SU-DHL-6 (cell line): ENCODE results near the gene SLC36A3.

ENCODE experiments used
- H2AFZ ChIP-seq: fragments of 200-600 bp; sonication (generic); 2 replicates; pipeline ENCODE4 v1.6.1; 2014; ENCODE audit warnings: low read depth, mild to moderate bottlenecking, moderate library complexity, mixed read lengths, antibody characterized with exemption, low read length; ENCODE audit not compliant: severe bottlenecking
- H3F3A ChIP-seq: fragments of 200-600 bp; shearing (Covaris generic); 2 replicates; pipeline ENCODE4 v1.6.0; 2016; ENCODE audit warnings: antibody characterized with exemption, mild to moderate bottlenecking; ENCODE audit not compliant: insufficient read depth
- H3K27ac ChIP-seq: fragments of 200-600 bp; sonication (generic); 2 replicates; pipeline ENCODE4 v1.5.1; 2016; ENCODE audit warnings: low read depth, mild to moderate bottlenecking, low read length, moderate library complexity, mixed read lengths
- H3K27me3 ChIP-seq: fragments of 200-600 bp; sonication (generic), shearing (Covaris generic); 2 replicates; pipeline ENCODE4 v1.6.0; 2014; ENCODE audit warnings: mild to moderate bottlenecking, low read length
- H3K36me3 ChIP-seq: fragments of 200-600 bp; sonication (generic); 2 replicates; pipeline ENCODE4 v1.6.1; 2014; ENCODE audit warnings: mild to moderate bottlenecking, low read length, mixed read lengths
- H3K4me2 ChIP-seq: fragments of 300-600, 200-600 bp; shearing (Covaris generic), sonication (generic); 2 replicates; pipeline ENCODE4 v1.6.0; 2014; ENCODE audit warnings: low read length, low read depth, mild to moderate bottlenecking; ENCODE audit not compliant: poor library complexity, severe bottlenecking
- H3K4me3 ChIP-seq: fragments of 200-600 bp; sonication (generic); 2 replicates; pipeline ENCODE4 v1.5.1; 2014; ENCODE audit warnings: antibody characterized with exemption, low read length, mild to moderate bottlenecking, mixed read lengths; ENCODE audit not compliant: insufficient read depth, poor library complexity, severe bottlenecking
- H3K79me2 ChIP-seq: fragments of 200-600 bp; sonication (generic); 2 replicates; pipeline ENCODE4 v1.6.1; 2014; ENCODE audit warnings: mild to moderate bottlenecking, low read length, moderate library complexity; ENCODE audit not compliant: insufficient read depth
- H3K9ac ChIP-seq: fragments of 200-600 bp; sonication (generic); 2 replicates; pipeline ENCODE4 v1.7.0; 2014; ENCODE audit warnings: mild to moderate bottlenecking, low read length
- H3K9me2 ChIP-seq: fragments of 200-600 bp; sonication (generic); replicated peaks from 2 replicates; pipeline ENCODE4 v1.6.1; 2014; ENCODE audit warnings: low read length; ENCODE audit not compliant: insufficient read depth
- H3K9me3 ChIP-seq: fragments of 200-600 bp; sonication (generic); 2 replicates; pipeline ENCODE4 v1.6.1; 2014; ENCODE audit warnings: low read length, mixed read lengths; ENCODE audit not compliant: insufficient read depth
- H4K20me1 ChIP-seq: fragments of 200-600 bp; sonication (generic); 2 replicates; pipeline ENCODE4 v1.6.1; 2014; ENCODE audit warnings: low read depth, mild to moderate bottlenecking, antibody characterized with exemption, low read length, moderate library complexity, mixed read lengths
- EZH2phosphoT487 ChIP-seq: fragments of 200-600 bp; sonication (generic), shearing (Covaris generic); conservative IDR thresholded peaks from 2 replicates; pipeline ENCODE4 v1.6.1; 2018; ENCODE audit warnings: mild to moderate bottlenecking, antibody characterized with exemption, low read length, moderate library complexity, mixed read lengths
- TF ChIP-seq, protein P1 (sequence below): fragments of 200-600 bp; sonication (generic); IDR thresholded peaks from one replicate; pipeline ENCODE4 v1.5.1; 2017; ENCODE audit warnings: antibody characterized with exemption, mild to moderate bottlenecking, low read length, moderate library complexity; ENCODE audit not compliant: insufficient read depth, poor library complexity, severe bottlenecking

The SLC36A3 gene

DNA sequence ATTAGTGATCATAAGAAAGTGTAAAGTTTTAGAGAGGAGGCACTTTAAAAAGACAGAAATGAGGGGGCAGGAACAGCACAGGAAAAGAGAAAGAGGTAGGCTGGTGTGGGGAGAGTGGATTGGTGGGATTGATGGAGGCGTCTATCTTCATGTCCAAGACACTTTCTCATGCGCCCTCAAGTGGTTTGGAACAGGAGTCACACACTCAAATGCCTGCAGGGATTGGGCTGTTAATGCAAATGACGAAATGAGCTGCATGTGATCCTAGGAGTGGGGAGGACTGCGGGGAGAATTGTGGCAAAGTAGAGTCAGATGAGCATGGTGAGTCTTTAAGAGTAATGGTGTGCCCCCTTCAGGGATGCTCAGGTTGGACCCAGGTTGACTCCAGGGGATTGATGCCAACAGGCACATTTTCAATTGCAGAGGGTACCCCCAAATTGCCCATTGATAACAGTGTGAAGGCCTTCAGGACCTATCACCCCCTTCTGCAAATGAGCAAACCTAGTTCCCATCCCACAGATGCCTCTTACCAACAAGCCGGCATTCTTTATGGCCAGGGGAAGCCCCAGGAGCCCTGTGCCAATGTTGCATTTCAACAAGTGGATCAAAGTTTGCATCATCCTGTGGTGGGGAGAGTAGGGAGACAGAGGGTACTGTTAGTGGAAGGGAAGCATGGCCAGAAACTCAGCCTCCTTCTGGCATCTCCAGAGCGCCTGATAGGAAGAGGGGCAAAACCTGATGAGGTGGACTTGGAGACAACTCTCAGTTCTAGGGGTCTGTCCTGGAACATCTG is 5.3 kb downstream of the SLC36A3 start:
- Histone ChIP-seq H3K4me2 (no peak overlapping the region), H3K4me3 (no peak overlapping the region), H3F3A (no peaks in the 10 kb centered on the region), H3K27ac (no peak overlapping the region), H3K9ac (no peak overlapping the region), H2AFZ (no peak overlapping the region), H3K9me3 (no peaks in the 10 kb centered on the region), H3K27me3 (no peaks in the 10 kb centered on the region), H3K79me2 (no peaks in the 10 kb centered on the region), H3K9me2 (no peaks in the 10 kb centered on the region), H4K20me1 (no peaks in the 10 kb centered on the region), H3K36me3 (no peaks in the 10 kb centered on the region)
- TF ChIP-seq EZH2phosphoT487: no peak
- TF ChIP-seq, protein P1, sequence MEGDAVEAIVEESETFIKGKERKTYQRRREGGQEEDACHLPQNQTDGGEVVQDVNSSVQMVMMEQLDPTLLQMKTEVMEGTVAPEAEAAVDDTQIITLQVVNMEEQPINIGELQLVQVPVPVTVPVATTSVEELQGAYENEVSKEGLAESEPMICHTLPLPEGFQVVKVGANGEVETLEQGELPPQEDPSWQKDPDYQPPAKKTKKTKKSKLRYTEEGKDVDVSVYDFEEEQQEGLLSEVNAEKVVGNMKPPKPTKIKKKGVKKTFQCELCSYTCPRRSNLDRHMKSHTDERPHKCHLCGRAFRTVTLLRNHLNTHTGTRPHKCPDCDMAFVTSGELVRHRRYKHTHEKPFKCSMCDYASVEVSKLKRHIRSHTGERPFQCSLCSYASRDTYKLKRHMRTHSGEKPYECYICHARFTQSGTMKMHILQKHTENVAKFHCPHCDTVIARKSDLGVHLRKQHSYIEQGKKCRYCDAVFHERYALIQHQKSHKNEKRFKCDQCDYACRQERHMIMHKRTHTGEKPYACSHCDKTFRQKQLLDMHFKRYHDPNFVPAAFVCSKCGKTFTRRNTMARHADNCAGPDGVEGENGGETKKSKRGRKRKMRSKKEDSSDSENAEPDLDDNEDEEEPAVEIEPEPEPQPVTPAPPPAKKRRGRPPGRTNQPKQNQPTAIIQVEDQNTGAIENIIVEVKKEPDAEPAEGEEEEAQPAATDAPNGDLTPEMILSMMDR: peak; percentile 25

DNA sequence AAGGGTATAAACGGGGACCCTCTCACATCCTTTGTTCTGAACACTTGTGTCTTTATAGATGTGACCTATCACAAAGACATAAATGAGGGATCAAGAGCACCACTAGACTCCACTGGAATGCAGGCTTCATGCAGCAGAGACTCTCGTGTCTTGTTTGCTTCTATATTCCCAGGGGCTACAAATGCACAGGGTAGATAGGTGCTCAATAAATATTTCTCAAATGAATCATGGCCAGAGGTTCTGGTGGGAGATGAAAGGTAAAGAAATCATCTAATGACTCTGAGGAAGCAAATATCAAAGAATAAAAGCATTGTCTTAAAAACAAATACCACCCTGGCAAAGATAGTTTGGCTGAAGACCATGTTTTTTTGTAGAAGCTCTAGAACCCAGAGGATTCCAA is 6.6 kb downstream of the SLC36A3 start:
- Histone ChIP-seq H3K27ac (no peak overlapping the region), H3K9ac (no peak overlapping the region)
- no peak for TF ChIP-seq EZH2phosphoT487
- TF ChIP-seq, protein P1: no peak

DNA sequence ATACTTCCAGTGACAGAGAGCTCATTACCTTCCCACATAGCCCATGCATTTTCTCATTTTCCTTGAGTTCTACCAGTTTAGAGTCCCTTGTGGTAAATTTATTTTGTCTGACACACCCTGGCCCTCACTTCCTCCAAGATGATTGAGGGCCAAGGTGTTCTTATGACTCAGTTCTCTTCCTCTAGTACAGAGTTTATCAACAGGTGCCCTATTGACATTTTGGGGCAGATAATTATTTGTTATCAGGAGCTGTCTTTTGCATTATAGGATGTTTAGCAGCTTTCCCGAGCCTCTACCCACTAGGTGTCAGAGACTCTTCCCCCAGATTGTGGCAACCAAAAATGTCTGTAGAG is 7.1 kb downstream of the SLC36A3 start:
- no peak overlapping the region for H3K4me2 ChIP-seq
- H3K79me2 ChIP-seq: no peaks in the 10 kb centered on the region
- H3K27me3 ChIP-seq: no peaks in the 10 kb centered on the region
- no peaks in the 10 kb centered on the region for H3F3A ChIP-seq
- H3K9me3 ChIP-seq: no peaks in the 10 kb centered on the region
- H2AFZ ChIP-seq: no peak overlapping the region
- no peak overlapping the region for H3K27ac ChIP-seq
- no peaks in the 10 kb centered on the region for H3K36me3 ChIP-seq
- TF ChIP-seq EZH2phosphoT487: no peak
- TF ChIP-seq, protein P1: no peak
- H4K20me1 ChIP-seq: no peaks in the 10 kb centered on the region
- H3K9me2 ChIP-seq: no peaks in the 10 kb centered on the region
- H3K9ac ChIP-seq: no peak overlapping the region
- no peak overlapping the region for H3K4me3 ChIP-seq

More for the DNA sequence above, 6.6 kb downstream of the SLC36A3 start:
- Histone ChIP-seq H3K4me3 (no peak overlapping the region), H3K36me3 (no peaks in the 10 kb centered on the region), H3K79me2 (no peaks in the 10 kb centered on the region), H3K4me2 (no peak overlapping the region), H2AFZ (no peak overlapping the region), H3K27me3 (no peaks in the 10 kb centered on the region), H4K20me1 (no peaks in the 10 kb centered on the region), H3F3A (no peaks in the 10 kb centered on the region), H3K9me2 (no peaks in the 10 kb centered on the region), H3K9me3 (no peaks in the 10 kb centered on the region)
